ENCODE data around the gene LRRC3. TPM values are rescaled to one million over a fixed set of nuclear protein-coding genes. Genes with fewer than 3 reads are reported as not detected.

Gene LRRC3
- total and polyA plus RNA-seq, 2 of the 8 experiments (the other 6 are each of a cell fraction or from before 2014, with no cell fraction given), result 3.1 to 5.4 TPM

DNA sequence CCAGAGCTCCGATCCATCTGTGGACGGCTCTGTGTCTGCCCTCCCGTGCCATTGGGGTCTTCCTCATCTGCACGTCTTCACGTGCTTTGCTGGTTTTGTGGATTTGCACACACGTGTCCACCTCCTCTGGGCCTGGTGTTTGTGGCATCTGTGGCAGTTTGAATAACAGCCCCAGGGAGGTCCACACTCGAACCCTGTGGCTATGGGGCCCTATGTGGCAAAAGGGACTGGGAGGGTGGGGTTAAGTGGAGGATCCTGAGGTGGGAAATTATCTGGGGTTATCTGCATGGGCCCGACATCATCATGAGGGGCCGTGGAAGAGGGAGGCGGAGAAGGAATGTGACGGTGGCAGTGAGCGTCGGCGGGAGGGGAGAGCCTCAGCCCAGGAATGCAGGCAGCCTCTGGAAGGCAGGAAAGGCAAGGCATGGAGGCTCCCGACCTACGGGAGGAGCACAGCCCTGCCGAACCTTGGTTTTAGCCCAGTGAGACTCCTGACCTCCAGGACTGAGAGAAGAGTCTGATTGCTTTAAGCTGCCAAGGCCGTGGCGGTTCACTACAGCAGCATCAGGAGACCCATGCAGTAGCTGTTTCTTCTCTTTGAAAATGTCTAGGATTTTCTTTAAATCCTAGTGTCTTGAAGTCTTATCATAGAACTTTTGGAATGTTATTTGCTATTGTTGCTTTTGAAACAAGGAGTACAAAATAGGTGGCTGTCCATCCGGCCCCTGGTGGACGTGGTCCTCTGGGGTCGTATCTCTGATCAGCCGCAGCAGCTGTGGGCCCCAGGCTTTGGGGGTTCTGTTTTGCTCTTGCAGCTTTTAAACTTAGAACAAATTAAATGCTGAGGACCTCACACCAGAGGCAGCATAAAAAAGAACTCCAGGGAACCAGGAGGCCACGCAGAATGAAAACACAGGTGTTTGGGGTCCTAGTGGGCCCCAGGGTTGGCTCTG is 40.0 kb upstream of the LRRC3 start:
- Histone ChIP-seq H3K27ac (ENCODE audit: low read depth, low read length) (no peak overlapping the region), H3K4ac (replicated peaks; ENCODE audit: insufficient read length, low read depth, low read length) (no peak overlapping the region), H4K5ac (ENCODE audit: insufficient read length, low read depth, low read length) (no peak overlapping the region), H2BK20ac (ENCODE audit: low read length) (no peak overlapping the region), H2BK12ac (ENCODE audit: low read depth, low read length) (no peak overlapping the region), H3K23ac (ENCODE audit: insufficient read length) (no peak overlapping the region), H2BK15ac (ENCODE audit: low read length) (no peak overlapping the region), H4K8ac (ENCODE audit: extremely low read depth, insufficient read depth, low read length) (0 out of 2 replicates have a peak overlapping the region, but pooled peaks have one; percentile 31), H2AFZ (ENCODE audit: low read length) (no peak overlapping the region), H3K56ac (replicated peaks; ENCODE audit: insufficient read length, low read depth, low read length) (no peak overlapping the region), H3K79me2 (ENCODE audit: control insufficient read depth in 1 of 2, insufficient read depth in 2 of 2, low read length in 2 of 2) (no peaks in the 10 kb centered on the region), H3K79me1 (ENCODE audit: low read depth, low read length) (no peaks in the 10 kb centered on the region), H3K23me2 (ENCODE audit: low read depth, low read length) (peaks cover 10% of the 10 kb centered on the region; the same call in 1 of the 2 replicates), H2BK120ac (replicated peaks; ENCODE audit: low read depth, low read length) (no peak overlapping the region), H4K91ac (replicated peaks; ENCODE audit: insufficient read length, low read length) (no peak overlapping the region), H2AK5ac (ENCODE audit: low read depth, low read length) (no peak overlapping the region), H3K27me3 (replicated peaks in 1 of 4; ENCODE audit: control insufficient read depth in 3 of 4, extremely low read depth in 1 of 4, insufficient read depth in 3 of 4, low read length in 3 of 4) (no peaks in the 10 kb centered on the region), H2BK5ac (ENCODE audit: low read depth, low read length) (no peak overlapping the region), H3K4me2 (ENCODE audit: insufficient read depth in 1 of 2, low read depth in 2 of 2, low read length in 2 of 2) (no peak overlapping the region), H3K9me3 (ENCODE audit: insufficient read depth in 2 of 2, low read depth in 1 of 2, low read length in 1 of 2) (peaks cover 21 to 36% of the 10 kb centered on the region in 2 experiments), H3K4me3 (ENCODE audit: extremely low read depth in 1 of 4, insufficient read depth in 2 of 4, low read depth in 3 of 4, low read length in 4 of 4) (no peak overlapping the region), H3K14ac (ENCODE audit: insufficient read length) (no peak overlapping the region), H3K18ac (ENCODE audit: extremely low read depth, low read length) (no peak overlapping the region), H3K36me3 (ENCODE audit: control insufficient read depth in 2 of 4, insufficient read depth in 4 of 4, low read length in 3 of 4) (no peaks in the 10 kb centered on the region), H4K20me1 (replicated peaks in 1 of 2; ENCODE audit: control insufficient read depth in 1 of 2, insufficient read depth in 2 of 2, low read length in 2 of 2) (peaks cover 0 to 6% of the 10 kb centered on the region in 2 experiments), H3K9ac (replicated peaks in 1 of 4; ENCODE audit: extremely low read depth in 1 of 4, low read depth in 3 of 4, low read length in 3 of 4) (no peak overlapping the region), H3K4me1 (replicated peaks in 1 of 4; ENCODE audit: control insufficient read depth in 3 of 4, insufficient read depth in 4 of 4, low read length in 3 of 4) (no peaks in the 10 kb centered on the region)
- ChIA-PET POLR2A (ENCODE audit: partially characterized antibody) (interaction anchor here (0.5 to 1.1 kb wide), 3 partner anchors 10 to 107 kb away, joined by 3 to 6 read pairs (median 3); no protein-coding TSS in a partner anchor), CTCF (ENCODE audit: partially characterized antibody) (interaction anchor here (0.9 kb wide), 1 partner anchor 70 kb away, joined by 3 read pairs; no protein-coding TSS in a partner anchor)
- 79% methylated on average over 19 of the region's 24 CpGs; no CpG with 5 or more reads in 1 of the 2 experiments for WGBS, 2 experiments (ENCODE audit: extremely low coverage in 1 of 2, insufficient coverage in 1 of 2, insufficient read length in 1 of 2, insufficient replicate concordance in 2 of 2, low coverage in 1 of 2, low lambda C conversion rate in 2 of 2, missing lambda C conversion rate in 1 of 2)
- no peak for FAIRE-seq
- no peak for TF ChIP-seq NANOG (IDR thresholded peaks at IDR 0.05; ENCODE audit: insufficient read depth, low read depth, low read length, poor library complexity, severe bottlenecking)
- no peak for TF ChIP-seq SAP30 (IDR thresholded peaks at IDR 0.05; ENCODE audit: insufficient read depth, insufficient replicate concordance, low read length)
- TF ChIP-seq TEAD4 (IDR thresholded peaks at IDR 0.05; ENCODE audit: low read depth, low read length), result peak; percentile 59
- no peak for TF ChIP-seq TCF12 (IDR thresholded peaks at IDR 0.05; ENCODE audit: low read depth, low read length)
- TF ChIP-seq SRF (IDR thresholded peaks at IDR 0.05; ENCODE audit: low read depth, low read length), result no peak
- TF ChIP-seq SP4 (IDR thresholded peaks at IDR 0.05; ENCODE audit: low read length), result no peak
- TF ChIP-seq TAF1 (IDR thresholded peaks at IDR 0.05; ENCODE audit: low read depth, low read length), result no peak
- no peak for DNase-seq (ENCODE audit: low read depth in 1 of 2, low spot score in 2 of 2)

Measured in H1 (cell line).